ENCODE results near the gene CACNB4.

- TF ChIP-seq CTCF (IDR thresholded peaks at IDR 0.05) (no peak), POLR2A (IDR thresholded peaks at IDR 0.05) (no peak), POLR2AphosphoS5 (IDR thresholded peaks at IDR 0.05) (no peak)
Observed at GRCh38 chr2:151968770-151969470, 129.9 kb downstream of the CACNB4 start.

Measured in prostate gland (tissue), 2 donors.